ENCODE results near the gene CHTF18.

DNA sequence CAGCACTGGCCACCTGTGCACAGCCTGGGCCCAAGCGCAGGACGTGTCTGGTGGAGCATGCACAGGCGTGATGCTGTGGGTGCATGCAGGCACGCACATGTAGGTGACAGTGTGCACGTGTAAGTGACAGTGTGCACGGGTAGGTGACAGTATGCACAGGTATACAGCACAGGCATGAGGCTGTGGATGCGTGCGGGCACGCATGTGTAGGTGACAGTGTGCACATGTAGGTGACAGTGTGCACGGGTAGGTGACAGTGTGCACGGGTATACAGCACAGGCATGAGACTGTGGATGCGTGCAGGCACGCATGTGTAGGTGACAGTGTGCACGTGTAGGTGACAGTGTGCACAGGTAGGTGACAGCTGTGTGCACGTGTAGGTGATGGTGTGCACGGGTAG, 8.1 kb upstream of the CHTF18 start:
- TF ChIP-seq, protein P1, sequence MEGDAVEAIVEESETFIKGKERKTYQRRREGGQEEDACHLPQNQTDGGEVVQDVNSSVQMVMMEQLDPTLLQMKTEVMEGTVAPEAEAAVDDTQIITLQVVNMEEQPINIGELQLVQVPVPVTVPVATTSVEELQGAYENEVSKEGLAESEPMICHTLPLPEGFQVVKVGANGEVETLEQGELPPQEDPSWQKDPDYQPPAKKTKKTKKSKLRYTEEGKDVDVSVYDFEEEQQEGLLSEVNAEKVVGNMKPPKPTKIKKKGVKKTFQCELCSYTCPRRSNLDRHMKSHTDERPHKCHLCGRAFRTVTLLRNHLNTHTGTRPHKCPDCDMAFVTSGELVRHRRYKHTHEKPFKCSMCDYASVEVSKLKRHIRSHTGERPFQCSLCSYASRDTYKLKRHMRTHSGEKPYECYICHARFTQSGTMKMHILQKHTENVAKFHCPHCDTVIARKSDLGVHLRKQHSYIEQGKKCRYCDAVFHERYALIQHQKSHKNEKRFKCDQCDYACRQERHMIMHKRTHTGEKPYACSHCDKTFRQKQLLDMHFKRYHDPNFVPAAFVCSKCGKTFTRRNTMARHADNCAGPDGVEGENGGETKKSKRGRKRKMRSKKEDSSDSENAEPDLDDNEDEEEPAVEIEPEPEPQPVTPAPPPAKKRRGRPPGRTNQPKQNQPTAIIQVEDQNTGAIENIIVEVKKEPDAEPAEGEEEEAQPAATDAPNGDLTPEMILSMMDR (conservative IDR thresholded peaks at IDR 0.05; ENCODE audit: low read length): no peak
- TF ChIP-seq EZH2phosphoT487 (IDR thresholded peaks at IDR 0.05; ENCODE audit: borderline replicate concordance): no peak

Measured in Loucy (cell line).